GM21515 (cell line): ENCODE measurements around the gene FLNB.
"Not testable (repeated sequence)": the region's sequence is repeated elsewhere in the genome, so short reads cannot be mapped to it uniquely, and the experiment has no call there.

Source experiments
- ATAC-seq: cut with Tn5 transposase; IDR thresholded peaks from one replicate; pipeline ENCODE4 v1.9.1; 2021; ENCODE audit not compliant: unreplicated experiment

The FLNB gene

DNA sequence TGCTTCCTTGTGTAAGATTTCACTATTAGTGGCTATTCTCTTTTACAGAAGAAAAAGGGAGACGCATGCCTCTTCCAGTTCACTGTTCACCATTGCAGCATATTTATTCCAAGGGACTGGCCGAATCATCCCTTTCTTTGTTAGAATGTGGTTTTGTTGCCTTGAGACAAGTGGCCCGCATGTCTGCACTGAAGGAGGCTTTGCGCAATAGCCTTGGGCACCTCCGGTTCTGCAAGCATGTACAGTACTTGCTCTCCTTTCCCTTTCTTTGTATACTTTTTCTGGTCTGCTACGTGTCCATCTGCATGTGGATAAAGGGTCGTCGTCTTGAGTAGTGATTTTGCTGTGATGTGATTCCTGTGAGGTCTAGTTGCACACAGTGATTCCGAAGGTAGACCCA is 43.0 kb downstream of the FLNB start:
- no peak for ATAC-seq

DNA sequence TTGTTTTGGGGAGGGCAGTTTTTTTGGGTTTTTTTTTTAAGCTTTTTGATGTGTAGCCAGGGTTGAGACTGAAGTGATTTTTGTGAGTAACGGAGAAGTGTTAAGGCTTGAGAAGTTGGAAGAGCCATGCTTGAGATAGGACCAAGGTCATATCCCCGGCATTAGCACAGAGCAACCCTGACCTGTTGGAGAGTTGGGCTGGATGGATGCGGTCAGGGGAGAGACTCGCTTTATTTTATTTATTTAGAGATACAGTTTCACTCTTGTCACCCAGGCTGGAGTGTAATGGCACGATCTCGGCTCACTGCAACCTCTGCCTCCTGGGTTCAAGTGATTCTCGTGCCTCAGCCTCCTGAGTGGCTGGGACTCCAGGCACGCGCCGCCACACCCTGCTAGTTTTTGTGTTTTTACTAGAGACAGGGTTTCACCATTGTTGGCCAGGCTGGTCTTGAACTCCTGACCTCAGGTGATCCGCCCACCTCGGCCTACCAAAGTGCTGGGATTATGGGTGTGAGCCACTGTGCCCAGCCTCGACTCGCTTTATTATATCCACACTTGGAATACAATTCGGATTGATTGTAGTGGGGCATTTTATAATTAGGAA is 43.5 kb downstream of the FLNB start:
- ATAC-seq, result not testable (repeated sequence)

DNA sequence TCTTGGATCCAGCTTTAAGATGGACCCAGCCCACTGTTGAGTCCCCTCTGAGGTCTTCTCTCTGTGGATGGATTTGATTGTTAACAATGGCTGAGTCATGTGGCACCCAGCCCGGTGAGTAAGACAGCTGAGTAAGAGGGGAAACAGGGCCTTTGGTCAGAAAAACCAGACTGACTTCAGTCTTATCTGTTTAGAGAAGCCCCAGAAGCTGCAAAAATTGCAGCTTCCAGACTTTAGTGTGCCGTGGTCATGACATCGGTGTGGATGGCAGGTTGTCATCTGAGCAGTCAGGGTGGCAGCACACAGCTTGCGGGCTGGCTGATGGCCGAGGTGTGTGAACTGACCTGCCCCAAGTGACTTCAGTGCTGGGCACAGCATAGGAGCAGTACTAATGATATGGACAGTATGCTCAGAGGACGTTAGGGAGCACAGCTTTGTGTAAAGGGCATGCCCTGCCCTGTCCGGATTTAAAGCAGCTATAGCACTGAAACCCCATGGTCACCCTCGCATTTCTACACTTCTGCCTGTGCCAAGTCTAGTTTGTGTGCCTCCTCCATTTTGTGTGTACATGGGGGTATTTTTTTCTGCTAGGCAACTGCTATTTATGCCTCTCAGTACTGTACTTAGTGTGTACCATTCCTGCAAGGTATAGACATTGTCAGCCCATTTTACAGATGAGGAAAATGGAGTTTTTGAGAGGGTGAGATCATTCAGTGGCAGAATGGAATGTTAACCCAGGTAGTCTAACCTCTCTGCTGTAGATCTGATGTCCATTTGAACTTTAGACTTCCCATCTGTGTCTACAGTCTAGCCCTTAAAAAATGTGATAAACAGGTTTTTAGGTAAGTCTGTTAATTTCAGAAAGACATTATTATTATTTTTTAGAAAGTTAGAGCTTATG is 44.4 kb downstream of the FLNB start:
- no peak for ATAC-seq

DNA sequence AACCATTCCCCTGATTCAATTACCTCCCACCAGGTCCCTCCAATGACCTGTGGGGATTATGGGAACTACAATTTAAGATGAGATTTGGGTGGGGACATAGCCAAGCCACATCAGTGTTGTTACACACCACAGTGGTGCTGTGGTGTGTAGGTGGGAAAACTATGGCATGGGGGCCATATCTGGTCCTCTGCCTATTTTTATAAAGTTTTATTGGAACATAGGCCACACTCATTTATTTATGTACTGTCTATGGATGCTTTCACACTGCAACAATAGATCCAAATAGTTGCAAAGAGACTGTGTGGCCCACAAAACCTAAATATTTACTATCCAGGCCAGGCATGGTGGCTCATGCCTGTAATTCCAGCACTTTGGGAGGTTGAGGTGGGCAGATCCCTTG is 46.4 kb downstream of the FLNB start:
- no peak for ATAC-seq

GRCh38 chr3:58055314-58055713 is 47.1 kb downstream of the FLNB start:
- ATAC-seq, result no peak

DNA sequence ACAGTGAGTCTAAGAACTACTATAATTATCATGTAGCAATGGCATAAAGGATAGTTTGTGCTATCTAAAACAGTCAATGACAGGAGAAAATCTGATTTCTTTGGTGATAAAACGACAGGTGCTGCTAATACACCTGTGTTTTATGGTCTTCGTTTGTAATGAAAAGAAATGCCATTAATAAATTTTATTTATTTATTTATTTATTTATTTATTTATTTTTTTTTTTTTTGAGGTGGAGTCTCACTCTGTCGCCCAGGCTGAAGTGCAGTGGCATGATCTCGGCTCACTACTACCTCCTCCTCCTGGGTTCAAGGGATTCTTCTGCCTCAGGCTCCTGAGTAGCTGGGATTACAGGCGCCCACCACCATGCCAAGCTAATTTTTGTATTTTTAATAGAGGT is 47.7 kb downstream of the FLNB start:
- ATAC-seq, result not testable (repeated sequence)

DNA sequence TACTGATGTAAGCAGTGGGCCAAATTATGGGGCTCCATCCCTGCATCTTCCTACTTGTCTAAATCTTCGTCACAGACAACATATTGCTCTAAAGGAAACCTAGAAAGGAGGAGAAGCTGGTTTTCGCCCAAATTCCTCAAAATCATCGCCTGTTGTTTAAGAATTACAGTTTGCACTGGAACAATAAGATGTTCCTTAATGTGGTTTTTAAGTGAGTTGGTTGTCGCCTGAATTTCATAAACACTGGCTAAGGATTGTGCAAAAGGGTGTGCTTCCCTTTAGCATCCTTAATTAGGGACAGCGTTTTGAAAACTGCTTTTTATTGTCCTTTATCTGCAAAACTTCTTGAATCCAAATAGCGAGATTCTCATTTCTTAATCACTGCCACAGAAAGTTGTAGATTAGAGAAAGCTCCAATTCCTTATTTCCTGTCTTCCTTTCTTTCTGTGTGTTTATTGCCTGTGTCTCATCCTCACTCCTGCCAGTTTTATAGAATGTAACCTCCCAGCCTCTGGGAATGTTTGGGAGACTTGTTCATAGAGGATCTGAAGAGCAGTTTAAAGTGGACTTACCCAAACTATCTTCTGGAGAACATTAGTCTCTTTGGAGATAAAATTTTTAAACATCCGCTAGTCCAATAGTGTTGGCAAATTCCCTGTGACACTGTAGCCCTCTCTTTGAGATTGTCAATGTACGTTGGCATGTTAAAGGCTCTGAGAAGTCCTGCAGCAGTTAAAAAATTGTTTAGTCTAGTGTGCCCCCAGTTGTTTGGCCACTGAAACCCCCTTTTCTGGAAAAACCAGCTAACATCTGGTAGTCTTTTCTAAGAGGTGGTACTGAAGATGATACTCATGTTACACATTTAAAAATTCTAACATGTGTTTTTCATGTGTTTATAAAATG is 50.4 kb downstream of the FLNB start:
- ATAC-seq, result no peak

DNA sequence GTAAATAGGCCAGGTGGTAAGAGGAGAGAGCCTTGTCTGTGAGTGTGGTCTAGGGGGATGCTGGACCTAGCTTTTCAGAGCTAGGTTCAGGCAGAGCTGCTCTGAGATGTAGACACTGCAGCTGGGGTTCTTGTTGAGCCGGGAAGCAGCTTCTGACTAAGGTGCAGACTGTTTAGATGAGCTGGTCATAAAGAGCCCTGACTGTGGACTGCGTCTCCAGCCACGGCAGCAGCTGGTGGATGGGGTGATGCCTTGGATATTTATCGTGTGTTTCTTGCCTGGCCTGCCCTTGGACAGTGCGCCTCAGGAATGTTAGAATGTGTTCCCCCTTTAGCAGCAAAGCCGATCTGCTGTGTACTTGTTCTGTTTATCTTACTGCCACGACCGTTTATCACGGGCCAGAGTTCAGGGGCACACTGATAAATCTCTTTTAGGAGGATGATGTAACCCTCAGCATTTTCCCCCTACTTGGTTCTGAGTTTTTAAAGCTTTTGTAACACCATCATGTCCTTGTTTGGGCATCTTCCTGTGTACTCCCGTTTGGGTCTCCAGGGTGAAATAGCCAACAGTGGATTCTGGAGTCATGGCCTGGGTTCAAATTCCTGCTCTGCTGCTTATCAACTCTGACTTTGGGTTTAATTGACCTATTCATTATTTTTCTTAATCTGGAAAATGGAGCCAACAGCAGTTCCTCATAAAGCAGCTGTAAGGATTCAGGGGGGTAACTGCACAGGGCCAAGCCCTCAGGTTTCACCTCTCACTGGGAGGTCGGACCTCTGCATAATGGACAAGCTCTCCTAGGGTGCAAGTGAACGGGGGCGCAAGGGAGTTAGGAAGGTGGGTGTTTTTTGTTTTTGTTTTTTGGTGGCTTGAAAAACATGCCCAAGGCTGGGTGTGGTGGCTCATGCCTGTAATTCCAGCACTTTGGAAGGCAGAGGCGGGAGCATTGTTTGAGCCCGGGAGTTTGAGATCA is 51.4 kb downstream of the FLNB start:
- no peak for ATAC-seq

DNA sequence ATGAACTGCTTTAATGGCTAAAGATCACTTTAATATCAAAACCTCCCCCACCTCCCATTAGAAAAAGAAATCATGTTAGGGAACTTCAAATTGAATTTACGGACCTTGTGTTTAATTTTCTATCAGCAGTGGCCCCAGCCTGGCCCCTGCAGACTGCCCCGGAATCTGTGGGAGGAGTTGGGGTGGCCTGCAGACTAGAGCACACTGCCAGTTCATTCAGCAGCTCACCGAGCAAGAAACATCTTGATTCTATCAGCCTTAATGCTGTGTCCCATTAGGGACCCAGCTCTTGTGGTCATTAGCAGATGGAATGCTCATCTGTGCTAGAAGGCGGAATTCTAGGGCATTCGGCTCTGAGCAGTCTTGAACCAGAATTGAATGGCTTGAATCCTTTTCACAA is 54.2 kb downstream of the FLNB start:
- no peak for ATAC-seq

- ATAC-seq, result no peak
Observed at GRCh38 chr3:58063022-58063815, 55.0 kb downstream of the FLNB start.

GRCh38 chr3:58064923-58065638 is 56.9 kb downstream of the FLNB start:
- no peak for ATAC-seq

DNA sequence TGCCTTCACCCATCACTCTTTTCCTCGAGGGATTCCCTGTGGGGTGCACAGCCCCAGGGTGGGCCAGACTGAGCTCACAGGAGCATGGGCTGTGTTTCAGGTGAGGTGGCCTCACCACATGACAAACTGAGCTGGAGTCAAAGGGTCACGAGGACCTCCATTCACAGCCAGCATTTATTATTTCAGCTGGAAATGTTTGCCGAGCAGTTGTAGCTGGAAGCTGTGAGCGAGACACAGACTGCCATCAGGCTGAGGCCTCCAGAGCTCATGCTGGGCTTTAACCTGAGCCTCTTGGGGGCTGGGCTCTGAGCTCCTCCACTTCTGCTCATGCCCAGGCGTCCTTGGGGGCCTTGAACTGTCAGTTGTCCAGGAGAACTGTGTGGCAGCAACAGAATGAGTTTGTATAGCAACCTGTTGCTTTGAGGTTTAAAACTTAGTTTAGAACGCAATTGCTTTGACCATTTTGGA is 57.5 kb downstream of the FLNB start:
- no peak for ATAC-seq

DNA sequence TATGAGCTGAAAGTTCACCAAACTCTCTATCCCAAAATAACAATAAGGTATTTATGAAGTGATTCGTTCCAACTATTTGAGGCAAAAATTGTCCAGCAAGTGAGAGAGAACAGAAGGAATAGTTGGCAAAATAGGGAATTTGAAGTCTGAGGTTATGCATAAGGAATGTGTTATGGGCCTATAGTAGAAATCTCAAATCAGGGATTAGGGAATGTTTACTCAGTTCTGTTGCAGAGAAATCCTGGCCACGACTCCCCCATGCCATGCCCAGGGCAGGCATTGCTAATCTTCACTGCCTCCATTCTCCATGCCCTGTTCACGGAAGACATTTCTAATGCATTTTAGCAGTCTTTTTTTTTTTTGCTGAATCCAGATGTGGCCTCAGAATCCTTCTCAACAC is 58.6 kb downstream of the FLNB start:
- no peak for ATAC-seq

DNA sequence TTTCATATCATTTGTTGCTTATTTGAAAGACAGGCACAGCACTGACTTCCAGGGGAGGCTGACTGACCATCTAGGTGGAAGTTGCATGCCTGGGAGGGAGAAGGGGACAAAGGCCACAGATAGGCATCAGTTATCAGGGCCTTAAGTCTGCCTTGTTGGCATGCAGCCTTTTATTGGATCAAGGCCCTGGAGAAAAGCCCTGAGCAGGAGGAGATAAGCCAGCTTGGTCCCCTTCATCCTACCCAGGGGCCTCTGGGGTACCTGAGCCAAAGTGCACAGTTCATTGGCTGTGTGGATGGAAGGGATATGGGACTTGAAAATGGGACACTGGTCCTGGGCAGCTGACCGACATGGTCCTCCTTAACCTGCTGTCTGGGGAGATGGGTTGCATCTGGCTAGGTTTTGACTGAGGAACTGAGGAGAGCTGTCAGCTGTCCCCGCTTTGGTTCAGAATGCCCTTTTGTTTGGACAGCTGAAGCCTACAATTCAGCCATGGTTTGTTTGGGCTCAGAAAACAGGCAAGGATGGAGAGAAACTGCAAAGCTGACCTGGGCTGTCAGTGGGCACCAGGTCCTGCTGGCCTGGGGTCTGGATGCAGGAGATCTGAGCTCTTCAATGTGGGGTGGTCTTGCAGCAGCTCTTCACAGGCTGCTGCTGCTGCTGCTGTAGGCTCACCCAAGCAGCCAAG is 60.0 kb downstream of the FLNB start:
- no peak for ATAC-seq

DNA sequence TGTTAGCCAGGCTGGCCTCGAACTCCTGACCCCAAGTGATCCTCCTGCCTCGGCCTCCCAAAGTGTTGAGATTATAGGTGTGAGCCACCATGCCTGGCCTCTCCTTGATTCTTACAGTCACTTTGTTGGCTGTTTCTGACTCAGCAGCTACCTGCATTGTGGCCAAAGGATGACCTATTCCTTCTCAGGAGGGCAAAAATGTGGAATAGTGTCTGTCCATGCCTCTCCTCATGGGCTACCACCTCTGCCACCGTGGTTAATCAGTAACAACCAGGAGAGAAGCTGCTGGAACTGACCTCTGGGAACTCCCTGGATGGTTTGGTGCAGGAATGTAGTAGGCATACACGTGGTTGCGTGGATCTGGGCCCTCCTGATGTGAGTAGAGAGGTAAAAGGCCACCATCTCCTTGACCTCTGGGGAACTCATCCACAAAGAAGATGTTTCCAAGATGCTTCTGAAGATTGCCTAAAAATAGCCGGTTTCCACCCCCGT is 63.3 kb downstream of the FLNB start:
- no peak for ATAC-seq

DNA sequence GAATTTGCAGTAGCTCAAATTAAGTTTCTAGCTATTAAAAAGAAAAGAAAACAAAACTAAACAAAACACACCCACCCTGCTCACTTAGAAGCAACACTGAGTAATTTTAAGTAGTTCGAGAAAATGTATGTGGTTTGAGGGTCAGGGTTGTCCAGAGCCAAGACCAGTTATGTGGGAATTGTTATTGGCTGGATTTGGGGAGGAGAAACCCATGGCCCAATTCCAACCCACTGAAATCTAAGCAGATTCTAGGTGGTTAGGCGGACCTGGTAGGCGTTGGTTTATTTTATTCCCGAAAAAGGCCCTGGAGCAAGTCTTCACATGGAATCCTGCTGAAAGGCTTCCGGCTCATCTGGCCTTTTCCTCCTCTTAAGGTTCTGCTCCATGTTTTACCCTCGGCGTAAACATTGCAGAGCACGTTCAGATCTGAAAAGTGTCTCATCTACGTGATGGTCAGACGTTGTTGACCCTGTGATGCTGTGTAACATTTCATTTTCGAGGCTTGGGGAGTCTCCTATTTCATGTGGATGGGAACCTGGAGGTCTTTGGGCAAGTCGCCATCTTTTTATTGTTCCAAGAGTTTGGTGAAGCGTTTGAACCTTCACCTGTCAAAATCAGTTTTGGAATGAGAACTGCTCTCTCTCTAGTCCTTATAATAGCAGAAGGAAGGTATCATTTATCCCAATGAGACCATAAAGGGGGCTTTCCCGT is 64.0 kb downstream of the FLNB start:
- ATAC-seq, result no peak

GRCh38 chr3:58072763-58073130 is 64.5 kb downstream of the FLNB start:
- ATAC-seq, result no peak
